Breast epithelium (tissue), 3 donors: ENCODE results near the gene MNT.

Experiments
- CTCF ChIP-seq, 3 donors: fragments of 450-650 bp; IDR thresholded peaks; one replicate each; pipeline ENCODE4 v1.5.1; 2016 to 2017; ENCODE audit warnings: antibody characterized with exemption in 3 of 3, mild to moderate bottlenecking in 3 of 3, moderate library complexity in 3 of 3
- POLR2A ChIP-seq: fragments of 450-650 bp; IDR thresholded peaks from one replicate; pipeline ENCODE4 v1.6.1; 2016; ENCODE audit warnings: antibody characterized with exemption, mild to moderate bottlenecking, moderate library complexity
- POLR2AphosphoS5 ChIP-seq, 3 donors: sonication (generic); formaldehyde crosslinking; IDR thresholded peaks; one replicate each; pipeline ENCODE4 v1.6.1; 2017; ENCODE audit warnings: antibody characterized with exemption in 3 of 3

- TF ChIP-seq POLR2A = no peak
- TF ChIP-seq CTCF (IDR thresholded peaks at IDR 0.05) = no peak
- TF ChIP-seq POLR2AphosphoS5 (IDR thresholded peaks at IDR 0.05) = no peak
Measured at GRCh38 chr17:2369551-2370210, 31.2 kb downstream of the MNT start.
